HG03432 (cell line): ENCODE results near the gene SUSD1.

Experiments
- ATAC-seq: cut with Tn5 transposase; IDR thresholded peaks from one replicate; pipeline ENCODE4 v1.9.1; 2021; ENCODE audit warnings: mild to moderate bottlenecking, moderate library complexity; ENCODE audit not compliant: unreplicated experiment

Gene SUSD1

DNA sequence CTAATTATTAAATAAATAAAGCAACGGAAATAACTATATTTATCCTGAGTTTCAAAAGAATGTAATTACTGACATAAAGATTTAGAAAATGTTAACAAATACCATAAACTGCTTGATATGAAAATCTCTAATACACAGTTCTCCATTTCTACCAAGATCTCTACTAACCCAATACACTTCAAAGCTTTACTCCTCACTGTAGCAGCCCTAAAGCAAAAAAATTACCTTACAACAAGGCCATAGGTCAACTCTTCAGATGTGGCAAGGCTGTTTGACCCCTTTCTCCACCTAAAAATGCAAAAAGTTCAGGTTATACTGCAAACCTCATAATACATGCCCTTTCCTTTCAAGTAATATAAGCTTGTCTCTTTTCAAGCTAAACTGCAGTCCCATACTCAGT, 181.8 kb downstream of the SUSD1 start:
- ATAC-seq, result no peak

DNA sequence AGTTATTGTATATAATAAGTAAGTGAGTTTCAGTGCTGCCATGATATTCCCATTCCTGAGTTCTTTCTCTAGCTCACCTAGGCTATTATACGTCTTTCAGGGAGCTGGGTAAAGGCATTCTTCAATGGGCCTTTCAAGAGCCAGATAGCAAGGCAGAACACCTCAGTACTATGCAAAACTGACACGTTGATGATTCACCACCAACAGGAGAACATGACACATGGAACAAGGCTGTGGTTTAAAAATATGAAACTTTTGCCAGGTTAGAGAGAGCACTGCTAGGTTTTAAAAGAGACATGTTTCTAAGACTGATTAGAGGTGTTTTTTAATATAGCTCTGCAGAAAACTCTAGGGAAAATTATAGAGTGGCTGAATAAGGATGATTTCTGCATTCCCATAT, 182.6 kb downstream of the SUSD1 start:
- ATAC-seq, result peak; percentile 85

DNA sequence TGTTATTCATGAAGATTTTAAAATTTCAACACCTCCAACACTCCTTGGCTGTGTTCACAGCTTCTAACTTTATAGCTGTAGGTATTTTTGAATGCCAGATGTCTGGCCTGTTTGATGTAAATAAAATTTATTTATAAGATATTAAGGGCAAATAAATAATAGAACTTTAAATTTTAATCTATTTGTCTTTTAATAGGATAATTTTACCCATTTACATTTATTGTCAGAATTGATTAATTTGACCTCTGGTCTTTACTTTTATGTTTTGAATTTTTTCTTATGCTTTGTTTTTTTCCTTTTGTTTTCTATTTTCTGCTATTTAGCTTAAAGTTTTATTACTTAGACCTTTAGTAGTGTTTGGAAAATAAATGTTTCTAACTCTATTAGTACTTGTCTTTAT, 183.9 kb downstream of the SUSD1 start:
- no peak for ATAC-seq
